SIG-M5 treated with dmso at 0.1 percent for 504 hours (cell line): Measurements from ENCODE around the gene BABAM2.
"Not testable (repeated sequence)": the region's sequence is repeated elsewhere in the genome, so short reads cannot be mapped to it uniquely, and the experiment has no call there.

Experiments
- DNase-seq: peaks from one replicate; lab custom pipeline; 2025; ENCODE audit not compliant: unreplicated experiment; lab: John Stamatoyannopoulos, UW

The BABAM2 gene

GRCh38 chr2:27942612-27943547, 52.4 kb downstream of the BABAM2 start:
- no peak for DNase-seq

GRCh38 chr2:27946530-27947060, 56.1 kb downstream of the BABAM2 start:
- DNase-seq = peak; percentile 71

GRCh38 chr2:27952070-27952469, 61.5 kb downstream of the BABAM2 start:
- no peak for DNase-seq

- DNase-seq = peak; percentile 13
Observed at GRCh38 chr2:27953077-27953476, 62.5 kb downstream of the BABAM2 start.

- no peak for DNase-seq
Observed at GRCh38 chr2:27954221-27954673, 63.7 kb downstream of the BABAM2 start.

GRCh38 chr2:27954771-27955383, 64.3 kb downstream of the BABAM2 start:
- peak; percentile 98 for DNase-seq

GRCh38 chr2:27955384-27956161, 65.0 kb downstream of the BABAM2 start:
- no peak for DNase-seq

- DNase-seq = peak; percentile 93
Observed at GRCh38 chr2:27956888-27957287, 66.4 kb downstream of the BABAM2 start.

GRCh38 chr2:27958711-27959378, 68.3 kb downstream of the BABAM2 start:
- no peak for DNase-seq

GRCh38 chr2:27959496-27959895, 69.0 kb downstream of the BABAM2 start:
- peak; percentile 97 for DNase-seq

- peak; percentile 23 for DNase-seq
Observed at GRCh38 chr2:27960237-27960912, 69.8 kb downstream of the BABAM2 start.

- no peak for DNase-seq
Observed at GRCh38 chr2:27962006-27962405, 71.5 kb downstream of the BABAM2 start.

GRCh38 chr2:27963472-27963871, 72.9 kb downstream of the BABAM2 start:
- DNase-seq = no peak

GRCh38 chr2:27964067-27964466, 73.5 kb downstream of the BABAM2 start:
- DNase-seq = no peak

- DNase-seq = no peak
Observed at GRCh38 chr2:27965841-27966240, 75.3 kb downstream of the BABAM2 start.

- DNase-seq = no peak
Observed at GRCh38 chr2:27966466-27966865, 75.9 kb downstream of the BABAM2 start.

GRCh38 chr2:27967076-27967475, 76.5 kb downstream of the BABAM2 start:
- DNase-seq = no peak

- DNase-seq = not testable (repeated sequence)
Observed at GRCh38 chr2:27968045-27968444, 77.5 kb downstream of the BABAM2 start.

GRCh38 chr2:27968957-27969356, 78.4 kb downstream of the BABAM2 start:
- DNase-seq = not testable (repeated sequence)

GRCh38 chr2:27972311-27972710, 81.8 kb downstream of the BABAM2 start:
- no peak for DNase-seq
